ENCODE measurements around the gene KRCC1.

Gene KRCC1

DNA sequence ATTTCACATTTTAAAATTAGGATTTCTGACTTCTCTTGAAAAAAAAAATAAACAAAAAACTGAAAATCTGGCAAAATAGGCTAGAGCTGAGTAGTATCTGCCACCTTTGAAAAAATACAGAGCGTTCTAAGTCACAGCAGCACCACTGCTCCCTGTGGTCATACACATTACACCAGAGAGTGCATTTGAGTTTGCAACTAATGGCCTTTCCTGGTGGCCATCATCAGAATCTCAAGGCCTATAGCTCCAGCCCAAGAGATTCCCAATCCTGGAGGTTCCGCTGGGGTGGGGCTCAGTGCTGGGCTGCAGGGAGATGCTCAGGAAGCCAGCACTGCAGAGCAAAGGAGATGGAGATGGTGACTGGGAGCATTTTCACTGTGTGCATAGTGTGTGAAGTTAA lies 29.5 kb upstream of the KRCC1 start:
- Histone ChIP-seq H3K36me3 (replicated peaks in 1 of 2; ENCODE audit: control insufficient read depth in 2 of 2, insufficient read depth in 2 of 2, low read length in 2 of 2) (no peaks in the 10 kb centered on the region), H3K4ac (ENCODE audit: low read length) (no peak overlapping the region), H2AFZ (ENCODE audit: low read length) (no peak overlapping the region), H3K4me3 (ENCODE audit: low read length in 2 of 2) (no peak overlapping the region), H3K27me3 (ENCODE audit: control insufficient read depth in 3 of 3, insufficient read depth in 3 of 3, low read depth in 1 of 3, low read length in 3 of 3) (no peaks in the 10 kb centered on the region), H3K79me1 (ENCODE audit: low read depth, low read length) (no peaks in the 10 kb centered on the region), H3K27ac (replicated peaks; ENCODE audit: low read length) (no peak overlapping the region), H3K4me1 (ENCODE audit: control insufficient read depth in 2 of 2, insufficient read depth in 1 of 2, low read depth in 1 of 2, low read length in 2 of 2) (no peaks in the 10 kb centered on the region), H4K91ac (ENCODE audit: low read depth, low read length, poor library complexity) (no peak overlapping the region), H3K9ac (ENCODE audit: low read depth, low read length, poor library complexity) (no peak overlapping the region), H3K14ac (ENCODE audit: low read length) (no peak overlapping the region), H2BK12ac (ENCODE audit: low read length) (no peak overlapping the region), H3K18ac (ENCODE audit: low read length) (no peak overlapping the region), H2BK5ac (ENCODE audit: low read length) (no peak overlapping the region), H2BK120ac (ENCODE audit: low read depth, low read length) (no peak overlapping the region), H2BK15ac (ENCODE audit: low read length) (no peak overlapping the region), H2AK5ac (ENCODE audit: low read depth, low read length) (no peak overlapping the region), H3K23ac (ENCODE audit: low read depth, low read length, poor library complexity) (no peak overlapping the region), H4K8ac (ENCODE audit: low read depth, low read length) (no peak overlapping the region), H3K9me3 (replicated peaks in 1 of 2; ENCODE audit: control insufficient read depth in 2 of 2, insufficient read depth in 1 of 2, low read depth in 1 of 2, low read length in 2 of 2) (no peaks in the 10 kb centered on the region), H3K4me2 (ENCODE audit: insufficient read depth, low read length, poor library complexity, severe bottlenecking) (no peak overlapping the region)
- no peak for DNase-seq (ENCODE audit: low spot score)
- WGBS, 2 donors (ENCODE audit: extremely low coverage in 2 of 2, insufficient read length in 2 of 2, insufficient replicate concordance in 1 of 2): no CpG with 5 or more reads among the region's 2 CpGs

DNA sequence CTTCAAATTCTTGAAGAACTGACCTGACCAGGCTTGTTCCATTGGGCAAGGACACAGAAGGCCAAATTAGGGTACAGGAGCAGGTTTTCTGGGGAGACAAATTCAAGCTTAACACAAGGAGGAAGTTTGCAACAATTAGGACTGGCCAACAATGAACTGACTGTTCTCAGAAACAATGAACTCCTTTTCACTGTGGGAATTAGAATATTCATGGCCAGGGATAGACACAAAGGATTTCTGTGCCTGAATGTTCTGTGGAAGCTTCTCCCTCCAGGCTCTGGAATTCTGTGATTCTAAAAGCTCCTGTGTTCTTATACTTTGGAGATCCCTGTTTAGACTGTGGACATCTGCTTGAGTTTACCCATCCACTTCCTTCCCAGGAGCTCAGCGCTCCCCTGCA lies 27.2 kb upstream of the KRCC1 start:
- no peaks in the 10 kb centered on the region for H3K36me3 ChIP-seq (replicated peaks in 1 of 2; ENCODE audit: control insufficient read depth in 2 of 2, insufficient read depth in 2 of 2, low read length in 2 of 2)
- H2BK5ac ChIP-seq (ENCODE audit: low read length): no peak overlapping the region
- no peak overlapping the region for H2BK12ac ChIP-seq (ENCODE audit: low read length)
- no peaks in the 10 kb centered on the region for H3K27me3 ChIP-seq (ENCODE audit: control insufficient read depth in 3 of 3, insufficient read depth in 3 of 3, low read depth in 1 of 3, low read length in 3 of 3)
- no peak overlapping the region for H3K9ac ChIP-seq (ENCODE audit: low read depth, low read length, poor library complexity)
- H2AK5ac ChIP-seq (ENCODE audit: low read depth, low read length): no peak overlapping the region
- no peak overlapping the region for H2AFZ ChIP-seq (ENCODE audit: low read length)
- H3K18ac ChIP-seq (ENCODE audit: low read length): no peak overlapping the region
- DNase-seq (ENCODE audit: low spot score): no peak
- H2BK15ac ChIP-seq (ENCODE audit: low read length): no peak overlapping the region
- H3K9me3 ChIP-seq (replicated peaks in 1 of 2; ENCODE audit: control insufficient read depth in 2 of 2, insufficient read depth in 1 of 2, low read depth in 1 of 2, low read length in 2 of 2): no peaks in the 10 kb centered on the region
- H3K79me1 ChIP-seq (ENCODE audit: low read depth, low read length): no peaks in the 10 kb centered on the region
- H3K4ac ChIP-seq (ENCODE audit: low read length): no peak overlapping the region
- no peak overlapping the region for H3K4me3 ChIP-seq (ENCODE audit: low read length in 2 of 2)
- no CpG with 5 or more reads among the region's 1 CpG for WGBS, 2 donors (ENCODE audit: extremely low coverage in 2 of 2, insufficient read length in 2 of 2, insufficient replicate concordance in 1 of 2)
- H4K91ac ChIP-seq (ENCODE audit: low read depth, low read length, poor library complexity): no peak overlapping the region
- H3K27ac ChIP-seq (replicated peaks; ENCODE audit: low read length): no peak overlapping the region
- H3K14ac ChIP-seq (ENCODE audit: low read length): no peak overlapping the region
- H3K4me2 ChIP-seq (ENCODE audit: insufficient read depth, low read length, poor library complexity, severe bottlenecking): no peak overlapping the region
- H3K4me1 ChIP-seq (ENCODE audit: control insufficient read depth in 2 of 2, insufficient read depth in 1 of 2, low read depth in 1 of 2, low read length in 2 of 2): no peaks in the 10 kb centered on the region
- H4K8ac ChIP-seq (ENCODE audit: low read depth, low read length): no peak overlapping the region
- no peak overlapping the region for H2BK120ac ChIP-seq (ENCODE audit: low read depth, low read length)
- no peak overlapping the region for H3K23ac ChIP-seq (ENCODE audit: low read depth, low read length, poor library complexity)

DNA sequence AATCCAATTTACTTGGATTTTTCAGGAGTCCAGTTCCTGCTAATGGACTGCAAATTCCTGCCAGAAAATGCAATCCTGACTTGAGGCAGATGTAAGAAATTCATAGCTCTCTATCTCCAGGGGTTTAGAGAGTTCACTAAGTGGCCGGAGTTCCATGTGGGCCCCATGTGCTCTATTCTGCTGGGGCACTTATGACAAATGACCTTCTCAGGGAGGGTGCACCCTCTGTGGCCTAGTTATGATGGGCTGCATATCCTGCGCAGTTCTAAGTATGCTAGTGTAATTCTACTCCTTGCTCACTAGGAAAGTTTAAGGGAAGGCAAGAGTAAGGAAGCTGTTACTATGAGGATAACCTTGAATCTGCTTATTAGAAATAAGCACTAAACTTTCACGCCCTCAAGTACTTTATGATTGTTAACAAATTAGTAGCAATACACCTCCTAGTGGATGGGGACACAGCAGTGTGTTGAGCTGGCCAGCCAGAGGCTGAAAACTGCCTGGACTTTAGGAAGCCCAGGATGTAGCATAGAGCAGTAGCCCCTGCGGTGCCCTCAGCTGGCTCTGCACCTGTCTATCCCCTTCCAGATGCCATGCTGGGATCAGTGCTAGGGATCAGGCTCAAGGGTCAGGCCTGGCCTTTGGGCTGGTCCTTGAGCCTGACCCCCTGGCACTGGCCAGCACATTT lies 26.5 kb upstream of the KRCC1 start:
- Histone ChIP-seq H3K27me3 (ENCODE audit: control insufficient read depth in 3 of 3, insufficient read depth in 3 of 3, low read depth in 1 of 3, low read length in 3 of 3) (no peaks in the 10 kb centered on the region), H2BK15ac (ENCODE audit: low read length) (no peak overlapping the region), H3K27ac (replicated peaks; ENCODE audit: low read length) (no peak overlapping the region), H3K4ac (ENCODE audit: low read length) (no peak overlapping the region), H4K8ac (ENCODE audit: low read depth, low read length) (no peak overlapping the region), H2BK12ac (ENCODE audit: low read length) (no peak overlapping the region), H3K79me1 (ENCODE audit: low read depth, low read length) (no peaks in the 10 kb centered on the region), H3K4me1 (ENCODE audit: control insufficient read depth in 2 of 2, insufficient read depth in 1 of 2, low read depth in 1 of 2, low read length in 2 of 2) (no peaks in the 10 kb centered on the region), H3K23ac (ENCODE audit: low read depth, low read length, poor library complexity) (no peak overlapping the region), H2AK5ac (ENCODE audit: low read depth, low read length) (no peak overlapping the region), H3K14ac (ENCODE audit: low read length) (no peak overlapping the region), H2BK5ac (ENCODE audit: low read length) (no peak overlapping the region), H4K91ac (ENCODE audit: low read depth, low read length, poor library complexity) (no peak overlapping the region), H3K9ac (ENCODE audit: low read depth, low read length, poor library complexity) (no peak overlapping the region), H3K18ac (ENCODE audit: low read length) (peak overlapping the region; percentile 79), H3K4me3 (ENCODE audit: low read length in 2 of 2) (no peak overlapping the region), H3K4me2 (ENCODE audit: insufficient read depth, low read length, poor library complexity, severe bottlenecking) (no peak overlapping the region), H2AFZ (ENCODE audit: low read length) (no peak overlapping the region), H3K36me3 (replicated peaks in 1 of 2; ENCODE audit: control insufficient read depth in 2 of 2, insufficient read depth in 2 of 2, low read length in 2 of 2) (no peaks in the 10 kb centered on the region), H2BK120ac (ENCODE audit: low read depth, low read length) (no peak overlapping the region), H3K9me3 (replicated peaks in 1 of 2; ENCODE audit: control insufficient read depth in 2 of 2, insufficient read depth in 1 of 2, low read depth in 1 of 2, low read length in 2 of 2) (no peaks in the 10 kb centered on the region)
- WGBS, 2 donors (ENCODE audit: extremely low coverage in 2 of 2, insufficient read length in 2 of 2, insufficient replicate concordance in 1 of 2): no CpG with 5 or more reads among the region's 4 CpGs
- DNase-seq (ENCODE audit: low spot score): no peak

DNA sequence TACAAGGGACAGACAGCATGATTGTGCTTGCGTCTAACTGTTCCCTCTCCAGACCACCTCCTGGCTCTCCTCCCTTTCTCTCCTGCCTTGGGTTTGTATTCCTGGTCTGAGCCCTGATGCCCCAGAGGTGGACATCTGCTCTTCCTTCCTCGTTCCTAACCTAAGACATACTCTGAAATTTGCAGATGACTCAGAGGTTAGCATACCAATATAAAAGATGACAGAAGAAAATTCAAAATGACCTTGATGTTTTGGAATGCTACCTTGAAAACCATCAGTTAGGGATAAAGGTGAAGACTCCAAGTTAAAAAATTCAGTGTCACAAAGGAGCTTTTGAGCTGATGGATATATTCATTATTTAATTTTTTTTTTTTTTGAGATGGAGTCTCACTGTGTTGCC lies 25.0 kb upstream of the KRCC1 start:
- H3K27me3 ChIP-seq (ENCODE audit: control insufficient read depth in 3 of 3, insufficient read depth in 3 of 3, low read depth in 1 of 3, low read length in 3 of 3): no peaks in the 10 kb centered on the region
- no peaks in the 10 kb centered on the region for H3K79me1 ChIP-seq (ENCODE audit: low read depth, low read length)
- no peak overlapping the region for H2BK5ac ChIP-seq (ENCODE audit: low read length)
- H2AK5ac ChIP-seq (ENCODE audit: low read depth, low read length): no peak overlapping the region
- H3K9ac ChIP-seq (ENCODE audit: low read depth, low read length, poor library complexity): peak overlapping the region; percentile 30
- H3K4me2 ChIP-seq (ENCODE audit: insufficient read depth, low read length, poor library complexity, severe bottlenecking): no peak overlapping the region
- H2AFZ ChIP-seq (ENCODE audit: low read length): no peak overlapping the region
- H3K14ac ChIP-seq (ENCODE audit: low read length): no peak overlapping the region
- H4K91ac ChIP-seq (ENCODE audit: low read depth, low read length, poor library complexity): no peak overlapping the region
- H3K27ac ChIP-seq (replicated peaks; ENCODE audit: low read length): no peak overlapping the region
- H3K36me3 ChIP-seq (replicated peaks in 1 of 2; ENCODE audit: control insufficient read depth in 2 of 2, insufficient read depth in 2 of 2, low read length in 2 of 2): no peaks in the 10 kb centered on the region
- H3K18ac ChIP-seq (ENCODE audit: low read length): no peak overlapping the region
- H3K4me1 ChIP-seq (ENCODE audit: control insufficient read depth in 2 of 2, insufficient read depth in 1 of 2, low read depth in 1 of 2, low read length in 2 of 2): no peaks in the 10 kb centered on the region
- DNase-seq (ENCODE audit: low spot score): no peak
- H3K4ac ChIP-seq (ENCODE audit: low read length): no peak overlapping the region
- no peak overlapping the region for H2BK15ac ChIP-seq (ENCODE audit: low read length)
- WGBS, 2 donors (ENCODE audit: extremely low coverage in 2 of 2, insufficient read length in 2 of 2, insufficient replicate concordance in 1 of 2): no CpG with 5 or more reads among the region's 2 CpGs
- H4K8ac ChIP-seq (ENCODE audit: low read depth, low read length): no peak overlapping the region
- no peak overlapping the region for H2BK12ac ChIP-seq (ENCODE audit: low read length)
- H2BK120ac ChIP-seq (ENCODE audit: low read depth, low read length): no peak overlapping the region
- H3K4me3 ChIP-seq (ENCODE audit: low read length in 2 of 2): no peak overlapping the region
- H3K9me3 ChIP-seq (replicated peaks in 1 of 2; ENCODE audit: control insufficient read depth in 2 of 2, insufficient read depth in 1 of 2, low read depth in 1 of 2, low read length in 2 of 2): no peaks in the 10 kb centered on the region
- no peak overlapping the region for H3K23ac ChIP-seq (ENCODE audit: low read depth, low read length, poor library complexity)

Measured in neuronal stem cell (in vitro differentiated cells).